Activated T-cell treated with anti-CD3 and anti-CD28 coated beads for 24 hours (primary cell): ENCODE data around the gene TUBA4A.

Experiments
- DNase-seq: peaks from one replicate; pipeline ENCODE4 v3.0.0-alpha.2; 2020; ENCODE audit warnings: low read depth

TUBA4A gene

DNA sequence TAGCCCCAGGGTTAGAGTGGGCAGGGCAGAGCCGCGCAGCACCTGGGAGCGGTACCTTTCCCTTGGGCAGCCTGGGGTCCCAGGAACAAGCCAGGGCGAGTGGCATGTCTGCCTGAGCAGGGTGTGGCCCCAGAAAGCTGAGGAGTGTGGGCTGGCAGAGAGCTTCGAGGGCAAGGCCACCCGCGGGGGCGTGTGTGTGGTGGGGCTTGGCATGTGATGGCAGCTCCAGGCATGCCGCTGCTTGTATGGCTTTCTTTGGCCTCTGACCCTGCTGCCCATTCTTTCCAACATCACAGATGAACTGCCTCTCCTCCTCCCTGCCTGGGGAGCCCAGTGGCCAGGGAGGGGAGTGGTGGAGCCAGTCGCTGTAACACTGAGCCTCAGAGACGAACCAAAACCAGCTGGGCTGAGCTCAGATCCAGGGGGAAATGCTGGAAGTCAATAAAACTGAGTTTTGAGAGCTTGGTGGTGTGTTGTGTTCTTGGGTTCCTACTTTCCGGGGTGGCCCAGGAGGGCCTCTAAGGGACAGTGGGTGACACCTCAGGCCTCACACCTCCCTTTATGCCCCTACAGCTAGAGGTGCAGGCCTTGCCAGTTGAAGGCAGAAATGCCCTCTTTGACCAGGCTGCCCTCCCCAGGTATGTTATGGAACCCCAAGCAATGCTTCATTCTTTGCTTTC lies 32.9 kb upstream of the TUBA4A start:
- no peak for DNase-seq

DNA sequence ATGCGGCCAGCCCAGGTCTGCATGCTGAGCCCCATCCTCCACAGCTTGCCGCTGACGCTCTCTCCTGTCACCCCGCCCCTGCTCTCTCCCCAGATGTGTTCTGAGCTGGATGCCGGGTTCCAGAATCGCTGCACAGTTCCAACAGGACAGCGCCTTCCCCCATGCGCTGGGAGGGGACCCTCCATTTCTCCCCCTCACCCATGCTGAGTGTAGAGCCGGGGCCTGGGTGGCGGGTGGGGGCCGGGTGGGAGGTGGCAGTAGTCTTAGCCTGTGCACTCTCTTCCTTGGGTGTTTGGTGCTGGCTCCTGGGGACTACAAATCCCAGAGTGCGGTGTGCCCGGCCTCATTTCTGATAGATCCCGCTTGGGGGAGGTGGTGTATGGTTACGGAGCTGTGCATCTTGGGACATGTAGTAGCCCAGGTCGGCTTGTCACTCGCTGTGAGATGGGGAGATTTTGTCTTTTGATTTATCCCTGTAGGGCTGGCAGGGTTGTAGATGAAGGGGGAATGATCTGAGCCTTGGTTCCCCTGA lies 32.2 kb upstream of the TUBA4A start:
- DNase-seq: no peak

DNA sequence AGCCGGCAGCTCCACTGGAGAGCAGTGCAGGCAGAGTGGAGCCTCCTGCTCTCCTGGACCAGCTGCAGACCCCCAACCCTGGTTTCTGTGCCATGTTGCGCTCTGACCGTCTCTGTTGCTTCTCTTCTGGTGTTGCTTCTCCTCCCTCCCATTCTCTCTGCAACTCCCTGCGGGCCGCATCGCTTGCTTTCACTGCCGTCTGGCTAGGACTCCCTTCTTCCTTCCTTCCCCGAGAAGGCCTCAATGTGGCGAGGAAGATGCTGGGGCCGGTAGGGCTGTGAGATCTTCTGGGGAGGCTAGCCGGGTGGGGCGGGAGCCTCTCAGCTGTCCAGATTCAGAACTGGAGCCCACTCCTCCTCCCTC lies 31.6 kb upstream of the TUBA4A start:
- DNase-seq: no peak

DNA sequence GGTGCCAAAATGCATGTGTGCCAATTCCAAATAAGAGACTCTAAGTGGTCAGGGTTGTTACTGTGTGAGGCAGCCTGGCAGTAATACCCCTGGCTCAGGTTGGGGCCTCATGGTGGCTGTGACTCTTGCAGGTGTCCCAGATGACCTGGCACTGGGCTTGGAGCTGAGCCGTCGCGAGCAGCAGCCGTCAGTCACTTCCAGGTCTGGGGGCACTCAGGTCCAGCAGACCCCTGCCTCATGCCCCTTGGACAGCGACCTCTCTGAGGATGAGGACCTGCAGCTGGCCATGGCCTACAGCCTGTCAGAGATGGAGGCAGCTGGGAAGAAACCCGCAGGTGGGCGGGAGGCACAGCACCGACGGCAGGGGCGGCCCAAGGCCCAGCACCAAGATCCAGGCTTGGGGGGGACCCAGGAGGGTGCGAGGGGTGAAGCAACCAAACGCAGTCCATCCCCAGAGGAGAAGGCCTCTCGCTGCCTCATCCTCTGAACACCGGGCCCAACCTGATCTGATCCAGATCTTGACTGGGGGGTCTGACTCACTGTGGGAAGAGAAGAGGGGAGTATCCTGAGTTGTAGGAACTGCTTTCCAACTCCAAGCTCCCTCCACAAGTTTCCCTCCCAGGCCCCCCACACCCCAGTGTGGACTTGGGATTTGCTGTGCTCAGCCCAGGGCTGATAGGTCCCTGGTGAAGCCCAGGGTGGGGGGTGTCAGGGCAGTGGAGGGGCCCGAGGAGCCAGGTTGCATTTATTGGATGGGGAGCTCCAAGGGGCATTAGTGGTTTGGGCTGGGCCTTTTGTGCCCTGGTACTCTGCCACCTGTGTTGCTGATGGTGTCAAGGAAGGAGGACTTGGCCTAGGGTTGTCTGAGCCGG lies 31.0 kb upstream of the TUBA4A start:
- no peak for DNase-seq

DNA sequence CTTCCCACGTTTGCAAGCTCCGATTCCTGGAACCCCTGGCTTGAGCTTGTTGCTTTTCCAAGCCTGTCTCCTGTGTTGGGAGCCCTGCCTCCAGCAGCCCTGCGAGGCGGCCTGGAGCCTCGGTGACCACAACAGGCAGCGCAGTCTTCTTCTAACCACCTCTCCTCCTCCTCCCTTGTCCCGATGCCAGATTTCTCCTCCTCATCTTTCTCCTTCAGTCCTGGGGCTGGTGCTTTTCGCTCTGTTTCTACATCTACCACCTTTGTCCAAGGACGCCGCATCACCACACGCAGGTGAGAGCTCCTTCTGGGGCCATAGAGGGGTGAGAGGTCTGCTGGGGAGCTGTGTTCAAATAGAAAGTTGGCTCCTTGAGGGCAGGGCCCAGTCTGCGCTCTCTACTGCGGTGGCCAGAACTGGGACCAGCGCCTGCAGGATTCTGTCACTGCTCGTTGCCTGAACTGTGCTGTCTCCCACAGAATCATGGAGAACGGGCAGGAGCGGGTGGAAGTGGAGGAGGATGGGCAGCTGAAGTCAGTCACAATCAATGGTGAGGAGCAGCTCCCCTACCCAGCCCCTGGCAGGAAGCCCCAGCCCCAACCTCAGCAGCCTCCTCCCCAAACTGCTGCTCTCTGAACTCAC lies 29.3 kb upstream of the TUBA4A start:
- no peak for DNase-seq

DNA sequence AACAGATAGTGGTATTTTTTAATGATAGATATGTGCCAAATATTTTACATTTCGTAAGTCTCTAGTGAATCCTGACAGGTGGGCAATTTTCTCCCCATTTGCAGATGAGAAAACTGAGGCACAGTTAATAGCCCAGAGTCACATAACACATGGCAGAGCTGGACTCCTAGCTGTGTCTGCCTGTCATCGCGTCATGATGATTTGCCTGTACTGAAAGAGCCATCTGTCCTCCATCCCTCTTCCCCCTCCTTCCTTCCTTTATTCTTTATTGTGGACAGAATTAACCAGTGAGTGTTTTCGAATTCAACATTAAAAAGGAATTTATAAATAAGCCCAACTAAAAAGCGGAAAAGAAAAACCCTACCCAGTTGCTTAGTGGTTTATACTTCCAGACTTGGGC lies 28.7 kb upstream of the TUBA4A start:
- no peak for DNase-seq

DNA sequence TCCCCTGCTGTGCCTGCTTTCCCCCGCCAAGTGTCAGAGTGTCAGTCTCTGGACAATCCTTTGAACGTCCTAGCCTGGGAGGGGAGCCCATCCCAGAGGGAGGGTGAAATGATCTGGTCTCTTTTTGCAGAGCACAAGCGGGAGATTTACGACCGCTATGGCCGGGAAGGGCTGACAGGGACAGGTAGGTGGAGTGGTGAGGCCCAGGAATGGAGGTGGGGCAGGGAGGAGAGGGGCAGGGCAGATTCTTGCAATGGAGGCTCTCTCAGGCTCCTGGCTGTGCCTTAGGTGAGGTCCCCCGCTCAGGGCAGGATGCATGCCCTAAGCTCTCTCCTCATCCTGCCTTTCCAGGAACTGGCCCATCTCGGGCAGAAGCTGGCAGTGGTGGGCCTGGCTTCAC lies 27.9 kb upstream of the TUBA4A start:
- no peak for DNase-seq

DNA sequence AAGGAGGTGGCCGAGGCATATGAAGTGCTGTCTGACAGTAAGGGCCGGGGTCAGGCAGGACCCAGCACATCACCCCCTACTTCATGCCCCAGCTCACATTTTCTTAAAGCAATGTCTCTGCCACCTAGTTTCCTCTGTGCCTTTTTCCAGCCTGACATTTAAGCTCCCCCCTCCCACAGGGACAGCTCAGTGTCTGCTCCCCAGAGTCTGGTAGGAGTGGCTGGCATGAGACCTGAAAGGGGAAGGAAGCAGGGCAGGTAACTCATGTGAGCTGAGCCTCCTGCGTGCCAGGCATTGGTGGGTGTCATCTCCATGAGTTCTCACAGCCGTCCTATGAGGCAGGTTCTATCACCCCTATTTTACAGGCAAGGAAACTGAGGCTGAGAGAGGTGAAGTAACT lies 26.9 kb upstream of the TUBA4A start:
- DNase-seq: no peak

DNA sequence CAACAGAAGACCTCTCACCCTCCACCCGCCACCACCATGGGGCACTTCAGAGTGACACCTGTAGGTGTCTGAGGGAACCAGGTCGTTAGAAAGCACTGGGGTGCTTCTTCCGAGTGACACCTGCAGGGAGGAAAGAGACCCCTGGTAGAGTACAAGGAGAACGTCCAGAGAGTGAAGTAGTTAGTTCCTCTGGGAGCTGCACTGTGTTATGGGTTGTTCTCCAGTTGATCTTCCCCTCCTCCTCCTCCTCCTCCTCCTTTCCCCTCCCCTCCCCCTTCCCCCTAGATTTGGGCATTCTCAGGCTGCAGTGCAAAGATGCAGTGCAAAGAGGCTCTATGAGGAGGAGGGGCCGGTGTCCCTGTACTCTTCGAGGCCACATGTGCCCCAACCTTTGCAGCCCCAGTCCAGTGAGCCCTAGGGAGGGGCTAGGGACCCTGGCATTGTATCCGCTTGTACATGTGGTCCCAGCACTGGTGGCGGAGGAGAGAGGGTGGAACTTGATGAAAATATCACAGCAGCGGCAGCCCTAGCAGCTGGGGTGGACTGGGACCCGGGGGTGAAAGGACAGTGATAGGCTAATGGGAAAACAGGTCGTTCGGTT lies 26.3 kb upstream of the TUBA4A start:
- DNase-seq: no peak

DNA sequence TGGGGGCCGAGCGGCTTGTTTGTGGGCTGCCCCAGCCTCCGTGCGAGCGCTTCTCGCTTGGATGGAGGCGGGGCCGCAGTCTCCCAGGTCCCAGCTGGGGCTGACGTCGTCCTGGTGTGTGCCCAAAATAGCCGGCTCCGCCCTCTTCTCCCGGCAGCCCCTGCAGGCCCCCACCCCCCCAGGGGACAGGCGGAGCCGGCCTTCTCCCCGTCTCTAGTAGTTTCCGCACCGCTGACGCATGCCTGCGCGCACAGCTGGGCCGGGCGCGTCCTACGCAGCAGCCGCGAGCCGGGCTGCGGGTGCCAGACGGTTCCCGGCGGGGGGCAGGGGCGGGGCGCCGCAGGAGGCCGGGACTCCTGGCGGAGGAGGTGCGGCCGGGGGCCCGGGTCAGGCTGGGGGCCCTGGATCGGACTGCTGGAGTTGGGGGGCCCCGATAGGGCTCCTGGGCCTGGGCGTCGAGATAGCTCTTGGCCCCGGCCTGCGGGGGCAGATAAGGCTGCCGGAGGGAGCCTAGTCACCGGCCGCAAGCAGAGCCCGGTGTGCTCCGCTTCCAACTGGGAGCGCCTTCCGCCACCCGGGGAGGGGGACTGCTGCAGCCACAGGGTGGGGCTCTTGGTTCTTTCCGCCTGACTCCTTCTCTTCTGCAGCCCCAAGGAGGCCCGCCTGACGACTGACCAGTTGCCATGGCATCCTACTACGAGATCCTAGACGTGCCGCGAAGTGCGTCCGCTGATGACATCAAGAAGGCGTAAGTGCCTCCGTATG lies 25.6 kb upstream of the TUBA4A start, which contains the start of gene DNAJB2:
TSS of gene DNAJB2 (plus strand) at position 216 of the 765 bp plus-strand sequence. CDS start at position 684, 468 bp downstream.
- DNase-seq: peak; percentile 99

DNA sequence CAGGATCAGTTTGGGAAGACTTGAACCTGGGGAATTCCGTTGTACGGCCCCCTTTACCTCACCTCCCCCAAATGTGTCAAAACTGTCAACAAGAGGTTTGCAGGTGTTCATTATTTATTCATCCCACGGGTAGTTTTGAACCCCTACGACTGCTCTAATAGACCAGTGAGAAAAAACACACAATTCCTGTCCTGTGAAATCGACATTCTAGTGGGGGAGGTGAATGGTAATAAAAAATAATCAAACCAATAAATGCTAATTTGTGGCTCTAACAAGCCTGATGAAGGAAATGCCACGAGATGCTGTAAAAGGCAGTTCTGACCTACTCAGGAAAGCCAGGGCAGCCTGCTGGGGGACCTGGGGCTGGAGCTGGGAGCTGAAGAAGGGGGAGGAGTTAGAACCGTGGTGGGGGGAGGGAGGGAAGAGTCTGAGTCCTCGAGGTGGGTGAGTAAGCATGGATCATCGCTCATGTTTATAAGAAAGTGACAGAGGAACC lies 25.0 kb upstream of the TUBA4A start:
- no peak for DNase-seq

DNA sequence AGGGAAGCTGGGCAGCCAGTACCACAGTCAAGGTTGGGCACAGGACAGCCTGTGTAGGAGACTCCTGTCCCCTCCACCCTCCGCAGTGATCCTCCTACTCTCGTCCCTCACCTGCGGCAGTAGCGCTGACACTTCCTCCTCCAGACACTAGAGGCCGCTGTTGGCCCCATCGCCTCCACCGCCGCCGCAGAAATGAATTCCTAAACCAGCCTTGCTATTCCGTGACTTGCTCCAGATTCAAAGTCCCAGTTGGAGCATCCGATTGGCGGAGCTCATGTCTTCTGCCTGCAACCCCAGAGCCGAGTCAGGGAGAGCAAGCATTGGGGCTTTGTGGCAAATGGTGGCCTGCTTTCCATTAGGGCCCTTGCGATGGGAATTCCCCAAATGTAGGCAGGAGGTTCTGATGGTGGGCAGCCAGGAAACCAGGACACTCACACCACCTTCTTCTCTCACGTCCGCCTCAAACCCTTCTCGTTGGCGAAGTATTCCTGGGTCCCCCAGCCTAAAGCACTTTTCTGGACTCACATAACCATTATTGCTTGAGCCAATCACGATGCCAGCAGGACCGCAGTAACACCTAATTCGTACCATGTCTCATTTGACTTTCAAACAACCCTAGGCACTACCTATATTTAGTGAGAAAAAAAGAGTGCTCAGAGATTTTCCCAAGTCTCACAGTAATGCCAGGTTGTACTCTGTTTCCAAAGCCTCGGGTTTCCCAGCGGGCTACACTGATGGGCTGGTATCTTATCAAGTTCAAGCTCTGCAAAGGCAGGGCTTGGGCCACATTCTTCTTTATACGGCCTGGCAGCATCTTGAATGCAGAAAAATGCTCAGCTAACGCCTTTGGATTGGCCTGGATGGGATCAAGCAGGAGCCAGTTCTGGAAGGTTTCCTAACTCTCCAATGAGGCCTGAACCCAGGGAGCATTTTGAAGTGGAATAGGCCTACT lies 24.3 kb upstream of the TUBA4A start:
- peak; percentile 70 for DNase-seq

DNA sequence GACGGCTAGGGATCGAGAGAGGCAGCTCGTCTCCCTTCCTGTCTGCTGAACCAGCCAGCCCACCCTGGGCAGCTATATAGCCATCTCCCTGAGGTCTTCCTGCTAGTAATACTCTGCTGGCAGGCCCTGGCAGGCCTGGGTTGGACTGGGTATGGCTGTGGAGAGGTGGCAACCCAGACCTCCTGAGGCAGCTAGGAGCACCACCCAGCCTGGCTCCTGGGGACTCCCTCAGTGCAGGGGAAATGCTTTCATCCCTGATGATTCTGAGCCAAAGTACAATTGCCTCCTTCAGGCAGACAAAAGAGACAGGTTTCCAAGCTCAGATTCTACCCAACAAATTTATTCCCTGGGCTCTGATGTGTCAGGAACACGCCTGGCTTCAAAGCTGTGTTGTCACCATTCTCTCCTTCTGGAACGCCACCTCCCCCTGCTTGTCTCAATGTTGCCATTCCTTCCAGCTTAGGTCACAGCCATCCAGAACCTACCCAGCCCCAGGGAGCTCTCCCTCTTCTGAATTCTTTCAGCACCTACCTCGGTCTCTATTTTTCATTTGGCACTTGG lies 20.7 kb upstream of the TUBA4A start:
- no peak for DNase-seq

DNA sequence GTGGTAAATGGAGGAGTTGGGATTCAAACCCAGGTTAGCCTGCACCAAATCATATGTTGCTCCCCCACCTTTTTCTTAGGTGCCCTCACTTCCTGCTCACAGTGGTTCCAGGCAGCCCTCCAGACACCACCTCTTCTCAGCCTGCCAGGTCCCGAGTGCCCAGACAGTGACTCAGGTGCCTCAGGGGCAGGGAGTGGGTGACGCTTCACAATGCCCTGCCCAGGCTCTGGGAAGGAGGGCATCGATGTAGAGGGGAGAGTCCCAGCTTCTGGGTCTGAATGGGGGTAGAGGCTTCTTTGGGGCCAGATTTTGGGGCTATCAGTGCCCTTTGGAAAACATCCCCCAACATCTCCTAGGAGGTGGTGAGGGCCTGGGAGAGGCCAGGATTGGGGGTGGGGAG lies 20.2 kb upstream of the TUBA4A start:
- no peak for DNase-seq

DNA sequence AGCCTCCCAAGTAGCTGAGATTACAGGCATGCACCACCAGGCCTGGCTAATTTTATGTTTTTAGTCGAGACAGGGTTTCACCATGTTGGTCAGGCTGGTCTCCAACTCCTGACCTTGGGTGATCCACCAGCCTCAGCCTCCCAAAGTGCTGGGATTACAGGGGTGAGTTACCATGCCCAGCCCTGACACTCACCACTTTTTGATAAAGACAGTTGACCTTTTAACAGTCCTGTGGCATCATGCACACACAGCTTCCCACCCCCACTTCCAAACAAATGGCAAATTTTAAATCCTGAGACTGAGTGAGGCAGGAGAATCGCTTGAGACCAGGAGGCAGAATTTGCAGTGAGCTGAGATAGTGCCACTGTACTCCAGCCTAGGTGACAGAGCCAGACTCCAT lies 19.3 kb upstream of the TUBA4A start:
- no peak for DNase-seq

DNA sequence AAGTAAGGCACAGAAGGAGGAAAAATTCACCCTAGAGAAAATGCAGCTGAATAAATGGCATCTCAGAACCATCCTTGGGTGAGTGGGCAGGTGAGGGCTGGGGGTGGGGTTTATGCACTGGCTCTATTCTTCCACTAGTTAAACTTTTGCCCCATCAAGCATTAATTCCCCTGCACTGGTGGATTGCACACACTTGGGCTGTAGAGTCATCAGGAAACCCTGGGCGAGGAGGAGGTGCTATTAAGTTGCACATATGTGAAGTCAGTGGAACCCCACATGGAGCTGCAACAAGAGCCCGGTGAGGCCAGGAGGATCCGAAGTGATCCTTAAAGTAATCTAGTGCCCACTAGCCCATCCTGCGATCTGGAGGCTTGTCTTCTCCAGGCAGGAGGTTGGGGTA lies 18.6 kb upstream of the TUBA4A start:
- DNase-seq: no peak

DNA sequence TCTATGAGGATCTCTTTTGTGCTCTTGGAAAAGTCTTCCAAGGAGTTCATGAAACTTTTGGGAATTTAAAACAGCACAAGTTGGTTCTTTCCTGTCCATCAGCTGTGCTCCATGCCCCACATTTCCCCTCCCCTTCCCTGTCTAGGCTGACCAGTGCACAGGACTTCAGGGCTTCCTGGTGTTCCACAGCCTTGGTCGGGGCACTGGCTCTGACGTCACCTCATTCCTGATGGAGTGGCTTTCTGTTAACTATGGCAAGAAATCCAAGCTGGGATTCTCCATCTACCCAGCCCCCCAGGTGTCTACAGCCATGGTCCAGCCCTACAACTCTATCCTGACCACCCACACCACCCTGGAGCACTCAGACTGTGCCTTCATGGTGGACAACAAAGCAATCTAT lies 17.3 kb upstream of the TUBA4A start:
- DNase-seq: no peak

DNA sequence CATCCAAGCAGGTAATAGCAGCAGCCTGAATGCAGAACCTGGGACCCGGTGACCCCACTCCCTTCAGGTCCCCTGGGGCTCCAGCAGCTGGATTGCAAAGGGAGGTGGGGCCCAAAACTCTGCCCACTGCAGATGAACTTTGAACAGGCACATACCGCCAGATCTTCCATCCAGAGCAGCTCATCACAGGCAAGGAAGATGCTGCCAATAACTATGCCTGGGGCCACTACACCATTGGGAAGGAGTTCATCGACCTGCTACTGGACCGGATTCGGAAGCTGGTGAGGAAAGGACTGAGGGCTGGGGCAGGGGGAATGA lies 16.3 kb upstream of the TUBA4A start:
- DNase-seq: no peak

DNA sequence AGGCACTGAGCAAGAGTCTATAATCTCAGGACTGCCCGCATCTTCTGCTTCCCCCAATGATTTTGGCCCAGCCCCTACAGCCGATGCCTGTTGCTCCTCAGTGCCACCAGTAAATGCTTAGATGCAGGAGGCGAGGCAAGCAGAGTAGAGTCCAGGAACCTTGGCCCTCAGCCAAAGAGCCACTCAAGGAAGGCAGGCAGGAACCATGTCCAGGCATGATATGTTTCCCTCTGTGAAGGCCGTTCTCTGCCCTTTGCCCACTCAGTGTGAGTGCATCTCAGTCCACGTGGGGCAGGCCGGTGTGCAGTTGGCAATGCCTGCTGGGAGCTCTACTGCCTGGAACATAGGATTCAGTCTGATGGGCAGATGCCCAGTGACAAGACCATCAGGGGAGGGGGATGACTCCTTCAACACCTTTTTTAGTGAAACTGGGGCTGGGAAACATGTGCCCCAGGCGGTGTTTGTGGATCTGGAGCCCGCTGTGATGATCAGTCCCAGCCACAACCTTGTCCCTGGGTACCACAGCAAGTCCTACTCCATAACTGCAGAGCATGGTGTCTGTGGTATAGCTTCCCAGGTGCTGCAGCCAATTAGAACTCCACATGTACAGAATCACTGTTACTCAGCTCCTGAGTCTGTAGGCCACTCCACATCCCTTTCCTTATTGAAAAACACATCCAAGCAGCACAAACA lies 15.8 kb upstream of the TUBA4A start:
- DNase-seq: no peak

DNA sequence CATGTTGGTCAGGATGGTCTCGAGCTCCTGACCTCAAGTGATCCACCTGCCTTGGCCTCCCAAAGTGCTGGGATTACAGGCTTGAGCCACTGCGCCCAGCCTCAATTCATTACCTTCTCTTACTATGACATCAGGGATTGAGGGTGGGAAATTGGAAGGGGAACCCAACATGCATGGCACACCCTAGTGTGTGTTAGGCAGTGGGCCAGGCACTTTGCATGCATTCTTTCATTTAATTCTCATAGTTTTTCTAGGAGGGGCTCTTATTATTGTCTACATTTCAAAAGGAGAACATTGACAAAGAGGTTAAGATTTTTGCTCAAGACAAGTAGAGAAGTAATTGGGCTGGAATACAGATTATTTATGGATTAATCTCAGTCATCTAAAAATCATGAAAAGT lies 14.6 kb upstream of the TUBA4A start:
- no peak for DNase-seq
